DOHH2 (cell line): ENCODE data around the gene SOAT2.

Experiments used
- EZH2phosphoT487 ChIP-seq: fragments of 200-600 bp; sonication (generic); IDR thresholded peaks from 2 replicates; pipeline ENCODE4 v1.6.1; 2017; ENCODE audit warnings: borderline replicate concordance, mild to moderate bottlenecking, antibody characterized with exemption, low read length, moderate library complexity, mixed read lengths
- TF ChIP-seq, protein P1 (sequence below): fragments of 200-600 bp; sonication (generic); IDR thresholded peaks from one replicate; pipeline ENCODE4 v1.5.1; 2014; ENCODE audit warnings: antibody characterized with exemption, mild to moderate bottlenecking, low read depth, low read length; ENCODE audit not compliant: poor library complexity, severe bottlenecking

DNA sequence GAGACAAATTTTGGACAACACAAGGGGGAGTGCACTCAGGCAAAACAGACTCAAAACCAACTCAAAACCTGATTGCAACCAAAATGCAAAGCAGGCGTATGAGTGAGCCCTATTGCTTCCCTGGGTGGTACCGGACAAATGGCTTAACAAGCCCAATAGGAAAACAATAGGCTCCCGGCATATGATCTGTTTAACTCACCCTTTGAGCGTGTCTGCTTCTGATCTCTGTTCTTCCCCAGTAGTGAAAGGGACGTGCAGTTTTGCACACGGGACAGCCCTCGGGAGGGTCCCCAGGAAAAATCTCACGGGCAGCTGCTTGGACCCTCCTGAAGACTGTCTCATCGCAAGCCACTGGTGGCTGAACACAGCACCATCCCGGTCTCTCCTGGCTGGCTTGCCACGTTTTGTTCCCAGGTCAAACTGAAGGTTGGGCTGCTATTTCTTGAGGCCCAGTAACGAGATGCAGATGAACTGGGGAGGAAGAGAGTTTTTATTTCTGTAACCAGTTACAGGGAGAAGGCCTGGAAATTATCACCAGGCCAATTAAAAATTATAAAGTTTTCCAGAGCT lies 9.9 kb downstream of the SOAT2 start:
- TF ChIP-seq, protein P1, sequence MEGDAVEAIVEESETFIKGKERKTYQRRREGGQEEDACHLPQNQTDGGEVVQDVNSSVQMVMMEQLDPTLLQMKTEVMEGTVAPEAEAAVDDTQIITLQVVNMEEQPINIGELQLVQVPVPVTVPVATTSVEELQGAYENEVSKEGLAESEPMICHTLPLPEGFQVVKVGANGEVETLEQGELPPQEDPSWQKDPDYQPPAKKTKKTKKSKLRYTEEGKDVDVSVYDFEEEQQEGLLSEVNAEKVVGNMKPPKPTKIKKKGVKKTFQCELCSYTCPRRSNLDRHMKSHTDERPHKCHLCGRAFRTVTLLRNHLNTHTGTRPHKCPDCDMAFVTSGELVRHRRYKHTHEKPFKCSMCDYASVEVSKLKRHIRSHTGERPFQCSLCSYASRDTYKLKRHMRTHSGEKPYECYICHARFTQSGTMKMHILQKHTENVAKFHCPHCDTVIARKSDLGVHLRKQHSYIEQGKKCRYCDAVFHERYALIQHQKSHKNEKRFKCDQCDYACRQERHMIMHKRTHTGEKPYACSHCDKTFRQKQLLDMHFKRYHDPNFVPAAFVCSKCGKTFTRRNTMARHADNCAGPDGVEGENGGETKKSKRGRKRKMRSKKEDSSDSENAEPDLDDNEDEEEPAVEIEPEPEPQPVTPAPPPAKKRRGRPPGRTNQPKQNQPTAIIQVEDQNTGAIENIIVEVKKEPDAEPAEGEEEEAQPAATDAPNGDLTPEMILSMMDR, result no peak
- TF ChIP-seq EZH2phosphoT487, result no peak
